IMR-90 (cell line): Measurements from ENCODE around the gene SLC39A11. TPM values are rescaled to one million over a fixed set of nuclear protein-coding genes. Genes with fewer than 3 reads are reported as not detected.

ENCODE experiments used
- ATAC-seq: fragments of 200-7000 bp; cut with Tn5 transposase; 2 replicates; pipeline ENCODE4 v1.9.1; 2020; ENCODE audit warnings: low read depth, mild to moderate bottlenecking, moderate library complexity
- BruUV-seq: library from RNA; stranded (reverse); fragments of 400-500 nt; replicated peaks from 2 replicates; lab custom pipeline; 2021; lab: Mats Ljungman, UMichigan
- CTCF ChIA-PET: fragments of 300-600 bp; formaldehyde crosslinking; extraction: SDS; loops from one replicate; lab custom pipeline; 2021; ENCODE audit warnings: antibody characterized with exemption; lab: Yijun Ruan, JAX
- POLR2A ChIA-PET: fragments of 300-600 bp; sonication (Branson Sonifier 250); formaldehyde crosslinking; loops from one replicate; lab custom pipeline; 2022; ENCODE audit warnings: antibody characterized with exemption; ENCODE audit not compliant: unreplicated experiment; lab: Charles Lee
- DNase-seq: peaks from one replicate; pipeline ENCODE4 v3.0.0; 2013
- H2AFZ ChIP-seq: replicated peaks from 2 replicates; pipeline ENCODE3; 2013; ENCODE audit warnings: low read length, mild to moderate bottlenecking; ENCODE audit not compliant: poor library complexity
- H2AK5ac ChIP-seq: 2 replicates; pipeline ENCODE4 v1.6.1; 2013; ENCODE audit warnings: low read depth, low read length, inconsistent platforms
- H2AK9ac ChIP-seq: replicated peaks from 2 replicates; pipeline ENCODE3; 2013; ENCODE audit warnings: mild to moderate bottlenecking, low read depth, low read length, moderate library complexity; ENCODE audit not compliant: poor library complexity
- H2BK120ac ChIP-seq: 2 replicates; pipeline ENCODE4 v1.6.1; 2013; ENCODE audit warnings: low read depth, low read length, inconsistent platforms
- H2BK15ac ChIP-seq: 3 replicates; pipeline ENCODE4 v1.6.1; 2013; ENCODE audit warnings: low read depth, low read length, inconsistent platforms
- H2BK20ac ChIP-seq: 2 replicates; pipeline ENCODE4 v1.6.1; 2013; ENCODE audit warnings: low read depth, mild to moderate bottlenecking, inconsistent platforms, low read length, moderate library complexity
- H2BK5ac ChIP-seq: 2 replicates; pipeline ENCODE4 v1.6.1; 2013; ENCODE audit warnings: mild to moderate bottlenecking, low read depth, low read length, inconsistent platforms; ENCODE audit not compliant: poor library complexity, severe bottlenecking
- H3K14ac ChIP-seq: replicated peaks from 2 replicates; pipeline ENCODE4 v1.6.1; 2013; ENCODE audit warnings: low read depth, low read length, inconsistent platforms
- H3K18ac ChIP-seq: 2 replicates; pipeline ENCODE4 v1.6.1; 2013; ENCODE audit warnings: low read depth, low read length, control low read depth
- H3K23ac ChIP-seq: 2 replicates; pipeline ENCODE4 v1.6.1; 2013; ENCODE audit warnings: low read depth, low read length, inconsistent platforms
- H3K27ac ChIP-seq: 2 replicates; pipeline ENCODE4 v1.5.1; 2013; ENCODE audit warnings: mild to moderate bottlenecking, control low read depth, low read length; ENCODE audit not compliant: insufficient read depth
- H3K27me3 ChIP-seq: 2 replicates; pipeline ENCODE4 v1.6.1; 2013; ENCODE audit warnings: low read length; ENCODE audit not compliant: control insufficient read depth, insufficient read depth
- H3K36me3 ChIP-seq: 2 replicates; pipeline ENCODE4 v1.6.1; 2013; ENCODE audit warnings: low read length, mixed read lengths; ENCODE audit not compliant: control insufficient read depth, insufficient read depth
- H3K4ac ChIP-seq: 2 replicates; pipeline ENCODE4 v1.6.1; 2013; ENCODE audit warnings: low read depth, low read length, inconsistent platforms
- H3K4me1 ChIP-seq: 2 replicates; pipeline ENCODE4 v1.6.1; 2013; ENCODE audit warnings: low read length, mixed read lengths; ENCODE audit not compliant: control insufficient read depth, insufficient read depth
- H3K4me2 ChIP-seq: 2 replicates; pipeline ENCODE4 v1.6.1; 2013; ENCODE audit warnings: low read depth, mild to moderate bottlenecking, control low read depth, low read length, moderate library complexity
- H3K4me3 ChIP-seq: 2 replicates; pipeline ENCODE4 v1.5.1; 2013; ENCODE audit warnings: low read depth, mild to moderate bottlenecking, control low read depth, low read length, moderate library complexity; ENCODE audit not compliant: insufficient read depth
- H3K56ac ChIP-seq: 2 replicates; pipeline ENCODE4 v1.6.1; 2013; ENCODE audit warnings: low read length, inconsistent platforms; ENCODE audit not compliant: insufficient read depth; ENCODE audit errors: extremely low read depth
- H3K79me1 ChIP-seq, 2 experiments: 2 replicates each; pipeline ENCODE4 v1.6.1; 2013; ENCODE audit warnings: low read length in 2 of 2, inconsistent platforms in 1 of 2, low read depth in 1 of 2
- H3K9ac ChIP-seq: 2 replicates; pipeline ENCODE4 v1.6.1; 2013; ENCODE audit warnings: low read depth, low read length, control low read depth
- H3K9me1 ChIP-seq: 2 replicates; pipeline ENCODE4 v1.6.1; 2013; ENCODE audit warnings: low read length, inconsistent platforms; ENCODE audit not compliant: insufficient read depth
- H3K9me3 ChIP-seq: 2 replicates; pipeline ENCODE4 v1.6.1; 2013; ENCODE audit warnings: low read length; ENCODE audit not compliant: control insufficient read depth, insufficient read depth
- H4K20me1 ChIP-seq: 2 replicates; pipeline ENCODE4 v1.6.1; 2013; ENCODE audit warnings: low read length, inconsistent platforms; ENCODE audit not compliant: insufficient read depth
- H4K5ac ChIP-seq: 2 replicates; pipeline ENCODE4 v1.6.1; 2013; ENCODE audit warnings: mild to moderate bottlenecking, low read depth, low read length, control low read depth
- H4K8ac ChIP-seq, 2 experiments: 2 replicates each; pipeline ENCODE4 v1.6.1; 2013; ENCODE audit warnings: low read depth in 2 of 2, low read length in 2 of 2, control low read depth in 1 of 2, inconsistent platforms in 1 of 2
- H4K91ac ChIP-seq: 2 replicates; pipeline ENCODE4 v1.6.1; 2013; ENCODE audit warnings: low read depth, low read length, inconsistent platforms; ENCODE audit not compliant: insufficient read depth
- BHLHE40 ChIP-seq: fragments of 150-350 bp; IDR thresholded peaks from 2 replicates; pipeline ENCODE4 v1.6.1; 2016; ENCODE audit warnings: mild to moderate bottlenecking, low read depth, low read length
- CEBPB ChIP-seq: IDR thresholded peaks from 2 replicates; pipeline ENCODE4 v1.6.1; 2012; ENCODE audit warnings: low read depth, low read length, improper control_type of control experiment
- CHD1 ChIP-seq: IDR thresholded peaks from 2 replicates; pipeline ENCODE4 v1.6.1; 2012; ENCODE audit warnings: low read depth, low read length, improper control_type of control experiment
- CTCF ChIP-seq: conservative IDR thresholded peaks from 2 replicates; pipeline ENCODE4 v1.5.1; 2012; ENCODE audit warnings: mild to moderate bottlenecking, low read depth, low read length, improper control_type of control experiment
- ELK1 ChIP-seq: fragments of 150-350 bp; IDR thresholded peaks from 2 replicates; pipeline ENCODE4 v1.6.1; 2016; ENCODE audit warnings: low read depth, mild to moderate bottlenecking, low read length, moderate library complexity, borderline replicate concordance
- MAZ ChIP-seq: IDR thresholded peaks from 2 replicates; pipeline ENCODE4 v1.6.1; 2012; ENCODE audit warnings: low read depth, mild to moderate bottlenecking, low read length, improper control_type of control experiment, moderate library complexity, borderline replicate concordance
- MXI1 ChIP-seq: IDR thresholded peaks from 2 replicates; pipeline ENCODE4 v1.6.1; 2012; ENCODE audit warnings: low read depth, mild to moderate bottlenecking, low read length, moderate library complexity, borderline replicate concordance
- NFE2L2 ChIP-seq: fragments of 150-350 bp; IDR thresholded peaks from 2 replicates; pipeline ENCODE4 v1.6.1; 2016; ENCODE audit warnings: low read depth, mild to moderate bottlenecking, low read length
- POLR2A ChIP-seq: IDR thresholded peaks from 2 replicates; pipeline ENCODE4 v1.6.1; 2012; ENCODE audit warnings: mild to moderate bottlenecking, low read depth, low read length
- RAD21 ChIP-seq: IDR thresholded peaks from 2 replicates; pipeline ENCODE4 v1.6.1; 2012; ENCODE audit warnings: low read length, improper control_type of control experiment
- RFX5 ChIP-seq: IDR thresholded peaks from 2 replicates; pipeline ENCODE4 v1.8.0; 2012; ENCODE audit warnings: low read depth, mild to moderate bottlenecking, low read length, moderate library complexity
- SMC3 ChIP-seq: fragments of 150-350 bp; IDR thresholded peaks from 2 replicates; pipeline ENCODE4 v1.6.1; 2016; ENCODE audit warnings: low read depth, mild to moderate bottlenecking, antibody characterized with exemption, low read length, moderate library complexity
- USF2 ChIP-seq: fragments of 150-350 bp; IDR thresholded peaks from 2 replicates; pipeline ENCODE4 v1.6.1; 2017; ENCODE audit warnings: mild to moderate bottlenecking, antibody characterized with exemption, low read length, low read depth
- WGBS, 2 experiments: methylation state at CpG; one replicate each; pipeline versions ENCODE4 v1.1.5 to v1.1.7; 2013; ENCODE audit warnings: missing lambda C conversion rate in 2 of 2; ENCODE audit not compliant: insufficient read length in 1 of 2; ENCODE audit errors: extremely low coverage in 2 of 2; 5-methylcytosine and 5-hydroxymethylcytosine counted together
- dilution Hi-C: fragments of 300-500 bp; cut with HindIII; formaldehyde crosslinking; loops from one replicate; pipeline ENCODE4 v1.14.3; 2018; ENCODE audit warnings: low sequenced_read_pairs; ENCODE audit not compliant: unreplicated experiment
- in situ Hi-C: fragments of 300-500 bp; cut with MboI; formaldehyde crosslinking; loops from 3 replicates; pipeline ENCODE4 v1.14.3; 2019; ENCODE audit warnings: low sequenced_read_pairs, inconsistent platforms, mixed read lengths
- intact Hi-C: fragments of 100-400 bp; cut with micrococcal nuclease; formaldehyde crosslinking; loops from 2 replicates; pipeline ENCODE4 v1.10.0; 2022
- polyA plus RNA-seq, 3 experiments: library from polyadenylated mRNA; depleted of rRNA; stranded (reverse); fragments of >200 nt; gene quantifications; 2 replicates each; pipeline ENCODE4 v1.2.3, GENCODE V29; 2012; ENCODE audit warnings: low replicate concordance in 1 of 3
- total RNA-seq: library from RNA; depleted of rRNA; stranded (reverse); fragments of >200 nt; gene quantifications from 2 replicates; pipeline ENCODE4 v1.2.3, GENCODE V29; 2012

SLC39A11 gene
- total and polyA plus RNA-seq, 2 of the 4 experiments (the other 2 are of a cell fraction) = 8.8 to 14.3 TPM

GRCh38 chr17:72720494-72720825, 372.0 kb downstream of the SLC39A11 start:
- Histone ChIP-seq H4K20me1 (no peaks in the 10 kb centered on the region), H2AK9ac (no peak overlapping the region), H2BK20ac (no peak overlapping the region), H3K4me3 (no peak overlapping the region), H3K4ac (0 out of 2 replicates have a peak overlapping the region, but pooled peaks have one; percentile 35), H2AFZ (no peak overlapping the region), H2BK120ac (no peak overlapping the region), H3K14ac (no peak overlapping the region), H3K9ac (no peak overlapping the region), H3K36me3 (no peaks in the 10 kb centered on the region), H4K91ac (no peak overlapping the region), H3K56ac (no peak overlapping the region), H3K27ac (no peak overlapping the region), H3K18ac (no peak overlapping the region), H4K8ac (no peak overlapping the region), H3K23ac (no peak overlapping the region), H3K9me1 (peaks cover 8% of the 10 kb centered on the region), H4K5ac (no peak overlapping the region), H2AK5ac (peak overlapping the region; percentile 54; the same call in 1 of the 2 replicates), H3K27me3 (no peaks in the 10 kb centered on the region), H3K9me3 (no peaks in the 10 kb centered on the region), H2BK5ac (no peak overlapping the region), H3K4me1 (peaks cover 7% of the 10 kb centered on the region), H3K4me2 (no peak overlapping the region), H2BK15ac (no peak overlapping the region), H3K79me1 (peaks cover 0 to 7% of the 10 kb centered on the region in 2 experiments; a peak in 1 of 4 replicates)
- in situ Hi-C loops = loop anchor here (10.0 kb wide), 1 partner anchor 434 kb away; no protein-coding TSS in a partner anchor
- TF ChIP-seq SMC3 (no peak), NFE2L2 (no peak), ELK1 (no peak), POLR2A (no peak), CTCF (no peak), RAD21 (no peak), MAZ (no peak), BHLHE40 (no peak), RFX5 (no peak), CHD1 (no peak), USF2 (no peak), CEBPB (no peak), MXI1 (no peak)
- CTCF ChIA-PET = interaction anchor here (0.7 kb wide), 1 partner anchor 878 kb away, joined by 3 read pairs; no protein-coding TSS in a partner anchor
- BruUV-seq = no TSS peak
- ATAC-seq (no peak), DNase-seq (no peak)
- intact Hi-C loops = loop anchor here (10.0 kb wide), 2 partner anchors 126 to 1454 kb away; no protein-coding TSS in a partner anchor
- POLR2A ChIA-PET = no interaction called here
- dilution Hi-C loops = no loop called here
- no CpG with 5 or more reads among the region's 1 CpG for WGBS, 2 experiments
